Erythroblast (primary cell): ENCODE measurements around the gene XG.
"Not testable (repeated sequence)": the region's sequence is repeated elsewhere in the genome, so short reads cannot be mapped to it uniquely, and the experiment has no call there.

Experiments
- DNase-seq, 2 experiments: peaks; one replicate each; lab custom pipeline; 2025; lab: John Stamatoyannopoulos, UW
- GATA1 ChIP-seq: IDR thresholded peaks from 2 replicates; pipeline ENCODE4 v1.6.1; 2011; ENCODE audit warnings: low read depth, mild to moderate bottlenecking, control low read depth, low read length, moderate library complexity
- POLR2A ChIP-seq: IDR thresholded peaks from 2 replicates; pipeline ENCODE4 v1.6.1; 2011; ENCODE audit warnings: mild to moderate bottlenecking, low read length

XG gene

DNA sequence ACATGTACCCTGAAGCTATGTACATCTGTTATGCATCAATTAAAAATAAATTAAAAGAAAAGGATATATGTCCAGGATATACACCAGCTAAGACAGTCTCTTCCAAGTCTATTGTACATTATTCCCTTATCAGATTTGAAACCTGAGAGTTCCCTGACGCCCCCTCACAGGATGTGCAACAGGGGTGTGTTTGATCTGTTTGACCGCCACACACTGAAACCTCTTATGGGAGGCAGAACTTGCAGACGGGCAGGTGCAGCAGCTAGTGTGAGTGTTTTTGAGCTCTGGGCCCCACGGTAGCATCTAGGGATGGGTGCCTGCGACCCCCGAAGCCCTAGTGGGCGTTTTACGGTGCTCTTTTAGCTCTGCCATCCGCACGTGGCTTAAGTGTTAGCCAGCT is 4.7 kb downstream of the XG start:
- no peak for DNase-seq

DNA sequence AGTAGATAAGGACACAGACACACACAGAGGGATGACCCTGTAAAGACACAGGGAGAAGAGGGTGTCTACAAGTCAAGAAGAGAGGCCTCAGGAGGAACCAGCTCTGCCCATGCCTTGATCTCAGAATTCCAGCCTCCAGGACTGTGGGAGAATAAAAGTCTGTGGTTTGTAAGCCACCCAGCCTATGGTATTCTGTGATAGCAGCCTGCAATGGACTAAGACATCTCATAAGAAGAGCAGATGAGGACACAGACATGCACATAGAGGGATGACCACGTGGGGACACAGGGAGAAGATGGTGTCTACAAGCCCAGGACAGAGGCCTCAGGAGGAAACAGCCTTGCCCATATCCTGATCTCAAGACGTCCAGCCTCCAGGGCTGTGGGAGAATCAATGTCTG is 9.4 kb downstream of the XG start:
- DNase-seq, result no peak
- TF ChIP-seq GATA1 (no peak), POLR2A (no peak)

More for the DNA sequence above, 4.7 kb downstream of the XG start:
- TF ChIP-seq GATA1, result no peak
- no peak for TF ChIP-seq POLR2A

GRCh38 chrX:2762671-2763070 is 10.8 kb downstream of the XG start:
- not testable (repeated sequence) for DNase-seq

DNA sequence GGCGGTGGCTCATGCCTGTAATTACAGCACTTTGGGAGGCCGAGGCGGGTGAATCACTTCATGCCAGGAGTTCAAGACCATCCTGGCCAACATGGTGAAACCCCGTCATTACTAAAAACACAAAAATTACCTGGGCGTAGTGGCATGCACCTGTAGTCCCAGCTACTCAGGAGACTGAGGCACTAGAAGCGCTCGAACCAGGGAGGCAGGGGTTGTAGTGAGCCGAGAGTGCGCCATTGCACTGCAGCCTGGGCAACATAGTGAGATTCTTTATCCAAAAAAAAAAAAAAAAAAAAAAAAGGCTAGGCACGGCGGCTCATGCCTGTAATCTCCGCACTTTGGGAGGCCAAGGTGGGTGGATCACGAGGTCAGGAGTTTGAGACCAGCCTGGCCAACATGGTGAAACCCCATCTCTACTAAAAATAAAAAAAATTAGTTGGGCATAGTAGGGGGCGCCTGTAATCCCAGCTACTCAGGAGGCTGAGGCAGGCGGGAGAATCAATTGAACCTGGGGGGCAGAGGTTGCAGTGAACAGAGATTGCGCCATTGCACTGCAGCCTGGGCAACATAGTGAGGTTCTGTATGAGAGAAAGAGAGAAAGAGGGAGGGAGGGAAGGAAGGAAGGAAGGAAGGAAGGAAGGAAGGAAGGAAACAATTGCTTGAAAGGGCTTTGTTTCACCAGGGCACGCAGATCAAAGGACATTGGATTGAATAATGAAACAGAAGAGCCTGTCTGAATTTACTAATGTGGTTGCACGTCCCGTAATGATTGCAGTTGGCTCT is 13.1 kb downstream of the XG start:
- not testable (repeated sequence) for DNase-seq

GRCh38 chrX:2765549-2765830 is 13.7 kb downstream of the XG start:
- no peak for DNase-seq
- TF ChIP-seq GATA1 (no peak), POLR2A (no peak)

DNA sequence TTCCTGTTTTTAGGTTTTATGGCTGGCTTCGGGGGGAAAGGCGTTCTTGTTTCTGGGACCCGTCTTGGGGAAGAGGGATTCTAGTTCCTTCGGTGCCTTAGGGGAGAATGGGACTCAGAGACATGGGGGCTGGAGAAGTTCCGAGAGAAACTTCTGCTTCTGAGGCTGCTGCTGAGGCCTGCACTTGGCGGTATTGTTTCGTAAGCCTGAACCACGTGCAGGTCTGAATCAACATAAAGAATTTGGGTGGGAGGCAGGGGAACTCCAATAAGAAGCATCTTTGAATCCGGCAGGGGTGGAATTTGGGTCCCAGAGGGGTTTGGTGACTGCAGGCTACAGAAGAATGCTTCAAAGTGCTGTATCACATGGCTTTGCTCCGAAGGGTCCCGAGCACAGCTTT is 15.1 kb downstream of the XG start:
- DNase-seq, result no peak
- TF ChIP-seq POLR2A (no peak), GATA1 (no peak)

- DNase-seq, result no peak
Observed at GRCh38 chrX:2767631-2768455, 16.0 kb downstream of the XG start.

GRCh38 chrX:2769615-2770014 is 17.8 kb downstream of the XG start:
- no peak for DNase-seq
- TF ChIP-seq GATA1, result no peak
- no peak for TF ChIP-seq POLR2A

More at GRCh38 chrX:2767631-2768455, 16.0 kb downstream of the XG start:
- TF ChIP-seq GATA1 (no peak), POLR2A (no peak)

GRCh38 chrX:2773166-2774055 is 21.6 kb downstream of the XG start:
- DNase-seq, result not testable (repeated sequence)

DNA sequence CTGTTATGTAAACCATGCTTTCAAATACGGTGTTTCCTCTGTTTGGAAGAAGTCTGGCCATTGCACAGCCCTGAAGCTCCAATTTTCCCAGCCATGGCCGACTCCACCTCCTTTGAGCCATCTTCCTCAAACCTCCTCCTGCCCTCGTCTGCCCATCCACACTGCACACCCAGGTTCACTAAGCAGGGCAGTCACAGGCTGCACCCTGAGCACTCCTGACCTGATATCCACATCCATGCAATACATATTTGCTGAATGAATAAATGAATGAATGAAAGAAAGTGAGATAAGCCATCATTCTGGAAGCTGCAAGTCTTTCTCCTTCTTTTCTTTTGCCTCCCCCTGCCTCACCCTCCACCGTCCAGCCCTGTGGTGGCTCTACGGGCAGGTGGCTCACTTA is 22.2 kb downstream of the XG start:
- TF ChIP-seq GATA1 (no peak), POLR2A (no peak)
- DNase-seq, result no peak

GRCh38 chrX:2774776-2775175 is 22.9 kb downstream of the XG start:
- no peak for DNase-seq
- TF ChIP-seq POLR2A, result no peak
- no peak for TF ChIP-seq GATA1

GRCh38 chrX:2780472-2781225 is 28.8 kb downstream of the XG start:
- peak in 1 of 2 experiments; percentile 0 for DNase-seq

- DNase-seq, result no peak
- TF ChIP-seq GATA1, result no peak
- TF ChIP-seq POLR2A, result no peak
Observed at GRCh38 chrX:2781226-2781571, 29.4 kb downstream of the XG start.

GRCh38 chrX:2781698-2782097 is 29.9 kb downstream of the XG start:
- no peak for TF ChIP-seq POLR2A
- no peak for TF ChIP-seq GATA1

More at GRCh38 chrX:2781698-2782097, 29.9 kb downstream of the XG start:
- DNase-seq, result no peak
